ENCODE results near the gene CALHM3.
"Not testable (repeated sequence)": the region's sequence is repeated elsewhere in the genome, so short reads cannot be mapped to it uniquely, and the experiment has no call there.

The CALHM3 gene

GRCh38 chr10:103502849-103503660 is 24.0 kb upstream of the CALHM3 start:
- DNase-seq (ENCODE audit: low spot score) = no peak

DNA sequence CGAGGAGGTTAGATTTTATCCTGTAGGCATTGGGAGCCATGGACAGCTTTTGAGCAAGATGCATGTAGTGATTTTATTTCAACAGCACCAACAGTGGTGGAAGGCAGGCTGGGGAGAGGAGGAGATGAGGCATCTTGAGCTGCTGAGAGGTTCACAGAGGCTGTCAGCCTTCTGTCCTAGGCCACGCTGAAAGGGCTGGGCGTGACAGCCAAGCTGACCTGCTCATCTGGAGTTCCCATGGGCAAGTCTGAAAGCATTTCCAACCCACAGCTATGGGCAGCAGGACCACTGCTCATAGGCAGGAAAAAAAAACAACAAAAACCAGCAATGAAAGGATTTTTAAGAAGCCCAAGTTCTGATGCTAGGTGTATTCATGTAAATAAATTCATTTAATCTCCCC is 22.1 kb upstream of the CALHM3 start:
- no peak for DNase-seq (ENCODE audit: low spot score)

GRCh38 chr10:103500481-103500880 is 21.4 kb upstream of the CALHM3 start:
- DNase-seq (ENCODE audit: low spot score) = no peak

- no peak for DNase-seq (ENCODE audit: low spot score)
These were observed 20.8 kb upstream of the CALHM3 start for GRCh38 chr10:103499881-103500280.

- no peak for DNase-seq (ENCODE audit: low spot score)
These were observed 20.0 kb upstream of the CALHM3 start for GRCh38 chr10:103498936-103499638.

DNA sequence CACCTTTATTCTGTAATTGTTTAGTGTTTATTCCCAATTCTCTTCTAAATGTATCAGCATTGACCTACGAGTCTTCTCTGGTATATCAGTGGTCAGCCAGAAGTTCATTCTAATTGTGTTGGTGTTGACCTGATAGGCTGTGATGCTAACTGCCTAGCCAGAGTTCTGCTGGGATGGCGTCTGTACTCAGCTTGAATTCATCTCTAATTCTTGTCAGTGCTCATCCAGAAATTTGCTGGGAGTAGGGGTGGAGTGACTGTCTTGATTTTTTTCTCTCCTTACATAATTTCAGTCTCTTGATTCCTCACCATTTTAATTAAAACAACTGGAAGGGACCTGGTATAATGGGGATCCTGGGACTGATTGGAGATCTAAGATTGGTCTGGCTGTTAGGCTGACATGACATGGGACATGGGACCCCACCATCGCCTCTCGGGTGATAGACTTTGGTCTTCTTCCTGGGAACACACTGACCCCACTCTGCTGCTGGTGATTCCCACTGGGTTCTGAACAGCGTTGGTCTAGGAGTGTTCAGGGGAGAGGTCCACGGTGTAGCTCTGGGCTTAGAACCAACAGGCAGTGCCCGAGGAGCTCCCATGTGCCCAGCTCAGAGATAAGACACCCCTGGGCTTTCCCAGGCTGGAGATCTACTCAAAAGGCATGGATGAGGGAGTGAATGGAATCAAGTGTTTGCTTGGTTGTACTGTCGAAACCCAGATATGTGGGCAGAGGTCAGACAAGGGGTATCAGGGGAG is 18.3 kb upstream of the CALHM3 start:
- no peak for DNase-seq (ENCODE audit: low spot score)

GRCh38 chr10:103495321-103495720 is 16.3 kb upstream of the CALHM3 start:
- DNase-seq (ENCODE audit: low spot score) = no peak

DNA sequence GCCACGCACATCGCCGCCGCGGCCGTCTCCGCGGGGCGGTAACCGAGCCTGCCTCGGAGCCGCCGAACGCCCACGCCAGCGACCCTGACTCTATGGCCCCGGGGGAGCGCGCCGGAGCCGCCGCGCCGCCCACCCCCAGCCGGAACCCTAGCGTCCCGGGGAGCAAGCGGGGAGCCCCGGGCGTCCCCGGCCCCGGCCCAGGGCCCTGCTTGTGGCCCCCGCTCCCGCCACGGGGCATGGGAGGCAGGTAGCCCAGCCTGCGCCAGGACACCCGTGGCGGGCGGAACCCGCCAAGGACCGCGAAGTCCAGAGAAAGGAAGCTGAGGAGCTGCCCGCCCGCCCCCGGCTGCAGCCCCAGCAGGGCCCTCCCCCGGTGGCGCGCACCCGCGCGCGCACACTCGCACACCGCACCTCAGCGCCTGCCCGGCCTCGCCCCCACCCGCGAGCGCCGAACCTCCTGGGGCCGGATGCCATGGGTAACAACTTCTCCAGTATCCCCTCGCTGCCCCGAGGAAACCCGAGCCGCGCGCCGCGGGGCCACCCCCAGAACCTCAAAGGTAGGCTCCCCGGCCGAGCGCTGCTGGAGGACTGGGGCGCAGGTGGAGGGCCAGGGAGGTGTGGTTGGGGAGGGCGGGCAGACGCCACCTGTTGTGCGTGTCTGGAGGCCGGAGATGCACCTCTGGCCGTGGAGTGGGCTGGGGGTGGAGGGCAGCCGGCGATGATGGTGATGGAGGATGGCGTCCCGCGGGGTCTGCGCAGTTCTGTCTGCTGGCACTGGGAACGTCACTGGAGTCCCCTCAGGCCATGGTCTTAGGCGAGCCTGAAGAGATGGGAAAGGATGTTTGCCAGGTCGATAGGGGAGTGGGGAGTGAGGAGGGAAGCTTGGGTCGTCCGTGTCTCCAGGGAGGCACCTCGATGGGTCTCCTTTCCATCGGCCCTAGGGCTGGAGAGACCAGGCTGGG is 15.2 kb upstream of the CALHM3 start:
- no peak for DNase-seq (ENCODE audit: low spot score)

GRCh38 chr10:103493362-103493915 is 14.4 kb upstream of the CALHM3 start, which contains the start of gene NEURL1:
Gene NEURL1, plus strand, starts transcription at chr10:103493705. Its CDS starts 683 bp downstream, at chr10:103494388.
- DNase-seq (ENCODE audit: low spot score) = no peak

GRCh38 chr10:103492655-103493261 is 13.7 kb upstream of the CALHM3 start:
- DNase-seq (ENCODE audit: low spot score) = no peak

GRCh38 chr10:103491729-103492364 is 12.8 kb upstream of the CALHM3 start:
- no peak for DNase-seq (ENCODE audit: low spot score)

- DNase-seq (ENCODE audit: low spot score) = no peak
These were observed 11.9 kb upstream of the CALHM3 start for GRCh38 chr10:103490986-103491314.

GRCh38 chr10:103487410-103487708 is 8.3 kb upstream of the CALHM3 start:
- no peak for DNase-seq (ENCODE audit: low spot score)

- not testable (repeated sequence) for DNase-seq (ENCODE audit: low spot score)
These were observed 7.8 kb upstream of the CALHM3 start for GRCh38 chr10:103486635-103487409.

DNA sequence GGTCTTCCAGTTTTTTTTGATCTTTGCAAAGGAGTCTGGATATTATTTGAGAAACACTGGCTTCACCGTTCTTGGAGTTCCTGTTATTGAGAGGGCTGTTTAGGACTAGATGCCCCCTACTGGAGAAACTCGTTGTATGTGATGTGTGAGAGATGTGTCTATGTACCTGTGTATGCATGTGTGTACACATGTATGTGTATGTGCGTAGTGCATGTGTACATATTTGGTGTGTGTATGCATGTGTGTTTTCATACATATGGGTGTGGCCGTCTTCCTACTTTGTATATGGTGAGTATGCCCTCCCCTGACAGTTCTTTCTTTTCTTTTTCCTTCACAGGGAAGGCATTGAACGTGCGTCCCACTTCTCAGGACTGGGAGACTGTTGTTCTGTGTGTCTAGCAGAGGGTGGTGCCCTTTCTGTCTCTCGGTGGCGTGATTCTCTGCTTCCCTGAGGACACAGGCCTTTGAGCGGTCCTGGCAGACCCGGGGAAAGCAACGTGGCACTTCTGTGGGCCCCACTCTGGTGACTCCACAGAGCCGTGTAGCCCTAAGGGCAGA is 3.0 kb upstream of the CALHM3 start:
- peak; percentile 73 for DNase-seq (ENCODE audit: low spot score)

- no peak for DNase-seq (ENCODE audit: low spot score)
These were observed 1.5 kb upstream of the CALHM3 start for GRCh38 chr10:103480521-103480920.

DNA sequence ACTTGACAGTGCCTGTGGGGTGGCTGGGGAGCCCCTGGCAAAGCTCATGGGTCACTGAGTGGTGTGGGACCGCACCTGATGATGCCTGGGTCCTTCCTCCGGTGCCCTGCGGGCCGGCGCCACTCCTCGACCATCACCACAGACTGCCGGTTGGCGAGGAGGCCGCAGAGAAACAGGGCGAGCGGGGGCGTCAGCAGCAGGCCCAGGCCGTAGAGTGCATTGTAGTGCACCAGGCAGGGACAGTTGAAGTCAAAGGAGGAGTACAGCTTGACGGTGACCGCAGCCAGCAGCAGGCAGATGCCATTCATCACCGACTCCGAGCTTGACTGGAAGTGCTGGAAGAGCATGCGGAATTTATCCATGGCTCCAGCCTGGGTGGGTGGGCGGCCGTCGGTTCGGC is 369 bp downstream of the CALHM3 start:
- no peak for DNase-seq (ENCODE audit: low spot score)

- DNase-seq (ENCODE audit: low spot score) = no peak
These were observed 2.8 kb downstream of the CALHM3 start for GRCh38 chr10:103476046-103476768.

- no peak for DNase-seq (ENCODE audit: low spot score)
These were observed 3.6 kb downstream of the CALHM3 start for GRCh38 chr10:103475437-103475836.
